Left cardiac atrium (tissue), 4 donors: ENCODE measurements around the gene DEFB121. TPM values are rescaled to one million over a fixed set of nuclear protein-coding genes. Genes with fewer than 3 reads are reported as not detected.
"Not testable (repeated sequence)": the region's sequence is repeated elsewhere in the genome, so short reads cannot be mapped to it uniquely, and the experiment has no call there.

Experiments
- ATAC-seq, 2 donors: fragments of 200-7000 bp; cut with Tn5 transposase; one replicate each; pipeline ENCODE4 v1.9.1; 2020; ENCODE audit warnings: mild to moderate bottlenecking in 2 of 2, moderate library complexity in 2 of 2
- DNase-seq: peaks from one replicate; pipeline ENCODE4 v3.0.0-alpha.2; 2020
- intact Hi-C, 2 donors: fragments of 100-400 bp; cut with DNase I; formaldehyde crosslinking; loops; one replicate each; pipeline versions ENCODE4 v1.14.1 to v1.15.1; 2022 to 2023
- long read RNA-seq: library from polyadenylated mRNA; unstranded; transcript quantifications from one replicate; pipeline ENCODE4 v2.0.0, GENCODE V29; 2021
- total RNA-seq, 2 donors: library from RNA; stranded (reverse); fragmentation: NEBNext Ultra II Directional; extraction: Animal tissue kit (Norgen Biotek cat#: 25700); gene quantifications; one replicate each; pipeline ENCODE4 v1.2.1, GENCODE V29; 2021
- donor health status: DM: no; HTN: yes; CAD: no.
- donor health status: DM: no; HTN: yes; CAD: no; lungs with severe emphysema.
- donor health status: DM: yes; HTN: yes; CAD: no.
- donor health status: Dilated cardiomyopathy.

The DEFB121 gene
- total RNA-seq = not detected
- long read RNA-seq = 0 reads

- intact Hi-C loops = no loop called here
- no peak for DNase-seq
- no peak for ATAC-seq
These were observed at the start of gene DEFB121 for GRCh38 chr20:31406115-31406514. DEFB121 (minus strand) TSS chr20:31406215; CDS start chr20:31406152, 63 bp downstream.

GRCh38 chr20:31454361-31454760, 48.3 kb upstream of the DEFB121 start:
- intact Hi-C loops = no loop called here
- DNase-seq (no peak), ATAC-seq (no peak)

- DNase-seq = no peak
- intact Hi-C loops = no loop called here
- ATAC-seq = no peak
These were observed 46.6 kb upstream of the DEFB121 start for GRCh38 chr20:31452575-31452974.

- no peak for DNase-seq
- intact Hi-C loops = no loop called here
- no peak for ATAC-seq
These were observed 43.7 kb upstream of the DEFB121 start for GRCh38 chr20:31449511-31450414.

GRCh38 chr20:31446084-31446819, 40.2 kb upstream of the DEFB121 start:
- ATAC-seq = no peak
- intact Hi-C loops = no loop called here
- no peak for DNase-seq

- no peak for DNase-seq
- intact Hi-C loops = no loop called here
- no peak for ATAC-seq
These were observed 34.1 kb upstream of the DEFB121 start, which contains the start of gene DEFB123 for GRCh38 chr20:31440012-31440659. DEFB123 (plus strand) TSS chr20:31440632; CDS start chr20:31440699, 67 bp downstream.

GRCh38 chr20:31430568-31431115, 24.6 kb upstream of the DEFB121 start:
- DNase-seq (no peak), ATAC-seq (no peak)
- intact Hi-C loops = no loop called here

GRCh38 chr20:31427576-31427975, 21.6 kb upstream of the DEFB121 start:
- DNase-seq, intact Hi-C loops, ATAC-seq: not testable (repeated sequence)

GRCh38 chr20:31426891-31427551, 21.0 kb upstream of the DEFB121 start:
- ATAC-seq, DNase-seq, intact Hi-C loops: not testable (repeated sequence)

GRCh38 chr20:31425797-31426196, 19.8 kb upstream of the DEFB121 start:
- DNase-seq (no peak), ATAC-seq (no peak)
- intact Hi-C loops = no loop called here

- no peak for DNase-seq
- intact Hi-C loops = no loop called here
- no peak for ATAC-seq
These were observed 12.3 kb upstream of the DEFB121 start for GRCh38 chr20:31418307-31418706.

GRCh38 chr20:31415653-31416052, 9.6 kb upstream of the DEFB121 start:
- no peak for DNase-seq
- ATAC-seq = no peak
- intact Hi-C loops = no loop called here

GRCh38 chr20:31414381-31414780, 8.4 kb upstream of the DEFB121 start:
- DNase-seq (no peak), ATAC-seq (no peak)
- intact Hi-C loops = no loop called here

GRCh38 chr20:31410011-31410410, 4.0 kb upstream of the DEFB121 start:
- ATAC-seq (no peak), DNase-seq (no peak)
- intact Hi-C loops = no loop called here

GRCh38 chr20:31403886-31404285, 2.1 kb downstream of the DEFB121 start:
- DNase-seq = no peak
- intact Hi-C loops = no loop called here
- ATAC-seq = no peak

- ATAC-seq (no peak), DNase-seq (no peak)
- intact Hi-C loops = no loop called here
These were observed 11.1 kb downstream of the DEFB121 start for GRCh38 chr20:31394900-31395299.

GRCh38 chr20:31392836-31393235, 13.2 kb downstream of the DEFB121 start:
- intact Hi-C loops = no loop called here
- ATAC-seq = no peak
- DNase-seq = no peak

GRCh38 chr20:31390490-31390889, 15.5 kb downstream of the DEFB121 start, which contains the start of gene DEFB119:
DEFB119 (minus strand) TSS chr20:31390590; CDS start chr20:31390483, 107 bp downstream.
- DNase-seq (no peak), ATAC-seq (no peak)
- intact Hi-C loops = no loop called here

GRCh38 chr20:31374346-31374745, 31.7 kb downstream of the DEFB121 start:
- intact Hi-C loops = no loop called here
- DNase-seq (no peak), ATAC-seq (no peak)
